Measurements from ENCODE around the gene SZT2.

The SZT2 gene

GRCh38 chr1:43350976-43351375, 38.7 kb upstream of the SZT2 start:
- Histone ChIP-seq H3K4me1 (no peaks in the 10 kb centered on the region), H3K27ac (no peak overlapping the region), H3K4me3 (ENCODE audit: low read depth, low read length) (no peak overlapping the region)

GRCh38 chr1:43351421-43352350, 38.0 kb upstream of the SZT2 start:
- H2AFZ ChIP-seq = no peak overlapping the region
- H3K79me2 ChIP-seq = no peaks in the 10 kb centered on the region
- no peak overlapping the region for H3K9ac ChIP-seq
- H3K9me3 ChIP-seq (ENCODE audit: control insufficient read depth, low read length) = no peaks in the 10 kb centered on the region
- no peak overlapping the region for H3K4me2 ChIP-seq (ENCODE audit: low read length)
- no peaks in the 10 kb centered on the region for H3K4me1 ChIP-seq
- TF ChIP-seq CTCF (IDR thresholded peaks at IDR 0.05) = no peak
- H3K27ac ChIP-seq = no peak overlapping the region
- no peak overlapping the region for H3K4me3 ChIP-seq (ENCODE audit: low read depth, low read length)
- no peaks in the 10 kb centered on the region for H3K27me3 ChIP-seq (ENCODE audit: control insufficient read depth, insufficient read depth, low read length)
- no peaks in the 10 kb centered on the region for H3K36me3 ChIP-seq (ENCODE audit: control insufficient read depth, insufficient read depth, low read length)

More at GRCh38 chr1:43350976-43351375, 38.7 kb upstream of the SZT2 start:
- no peak overlapping the region for H3K4me2 ChIP-seq (ENCODE audit: low read length)
- no peaks in the 10 kb centered on the region for H3K9me3 ChIP-seq (ENCODE audit: control insufficient read depth, low read length)
- no peak for TF ChIP-seq CTCF (IDR thresholded peaks at IDR 0.05)
- H3K36me3 ChIP-seq (ENCODE audit: control insufficient read depth, insufficient read depth, low read length) = no peaks in the 10 kb centered on the region
- no peaks in the 10 kb centered on the region for H3K79me2 ChIP-seq
- H3K9ac ChIP-seq = no peak overlapping the region
- H3K27me3 ChIP-seq (ENCODE audit: control insufficient read depth, insufficient read depth, low read length) = no peaks in the 10 kb centered on the region
- no peak overlapping the region for H2AFZ ChIP-seq

- Histone ChIP-seq H3K79me2 (no peaks in the 10 kb centered on the region), H3K4me3 (ENCODE audit: low read depth, low read length) (no peak overlapping the region), H3K36me3 (ENCODE audit: control insufficient read depth, insufficient read depth, low read length) (no peaks in the 10 kb centered on the region), H3K9ac (no peak overlapping the region), H3K4me2 (ENCODE audit: low read length) (no peak overlapping the region), H3K27ac (no peak overlapping the region), H3K4me1 (no peaks in the 10 kb centered on the region), H3K9me3 (ENCODE audit: control insufficient read depth, low read length) (no peaks in the 10 kb centered on the region), H3K27me3 (ENCODE audit: control insufficient read depth, insufficient read depth, low read length) (no peaks in the 10 kb centered on the region), H2AFZ (no peak overlapping the region)
- no peak for TF ChIP-seq CTCF (IDR thresholded peaks at IDR 0.05)
Observed at GRCh38 chr1:43352351-43352705, 37.4 kb upstream of the SZT2 start.

- Histone ChIP-seq H3K4me1 (no peaks in the 10 kb centered on the region), H2AFZ (no peak overlapping the region), H3K27ac (no peak overlapping the region), H3K79me2 (no peaks in the 10 kb centered on the region), H3K9ac (no peak overlapping the region), H3K36me3 (ENCODE audit: control insufficient read depth, insufficient read depth, low read length) (no peaks in the 10 kb centered on the region), H3K4me3 (ENCODE audit: low read depth, low read length) (no peak overlapping the region), H3K27me3 (ENCODE audit: control insufficient read depth, insufficient read depth, low read length) (no peaks in the 10 kb centered on the region), H3K9me3 (ENCODE audit: control insufficient read depth, low read length) (no peaks in the 10 kb centered on the region), H3K4me2 (ENCODE audit: low read length) (no peak overlapping the region)
- TF ChIP-seq CTCF (IDR thresholded peaks at IDR 0.05) = no peak
Observed at GRCh38 chr1:43352881-43353280, 36.8 kb upstream of the SZT2 start.

GRCh38 chr1:43354471-43354870, 35.2 kb upstream of the SZT2 start:
- no peak for TF ChIP-seq CTCF (IDR thresholded peaks at IDR 0.05)
- Histone ChIP-seq H3K27ac (no peak overlapping the region), H3K9me3 (ENCODE audit: control insufficient read depth, low read length) (no peaks in the 10 kb centered on the region), H3K4me3 (ENCODE audit: low read depth, low read length) (no peak overlapping the region), H3K79me2 (no peaks in the 10 kb centered on the region), H3K4me2 (ENCODE audit: low read length) (no peak overlapping the region), H3K27me3 (ENCODE audit: control insufficient read depth, insufficient read depth, low read length) (no peaks in the 10 kb centered on the region), H2AFZ (no peak overlapping the region), H3K9ac (no peak overlapping the region), H3K4me1 (no peaks in the 10 kb centered on the region), H3K36me3 (ENCODE audit: control insufficient read depth, insufficient read depth, low read length) (no peaks in the 10 kb centered on the region)
